Erythroblast (primary cell): ENCODE measurements around the gene ACTN2.

Source experiments
- DNase-seq, 2 experiments: peaks; one replicate each; lab custom pipeline; 2025; lab: John Stamatoyannopoulos, UW
- GATA1 ChIP-seq: IDR thresholded peaks from 2 replicates; pipeline ENCODE4 v1.6.1; 2011; ENCODE audit warnings: low read depth, mild to moderate bottlenecking, control low read depth, low read length, moderate library complexity
- POLR2A ChIP-seq: IDR thresholded peaks from 2 replicates; pipeline ENCODE4 v1.6.1; 2011; ENCODE audit warnings: mild to moderate bottlenecking, low read length

ACTN2 gene

GRCh38 chr1:236742421-236743160 lies 56.3 kb downstream of the ACTN2 start:
- peak; percentile 16 to 76 for DNase-seq

GRCh38 chr1:236744533-236744932 lies 58.2 kb downstream of the ACTN2 start:
- no peak for DNase-seq
- TF ChIP-seq POLR2A (no peak), GATA1 (no peak)

More at GRCh38 chr1:236742421-236743160, 56.3 kb downstream of the ACTN2 start:
- no peak for TF ChIP-seq GATA1
- no peak for TF ChIP-seq POLR2A

- no peak for DNase-seq
- TF ChIP-seq POLR2A, result no peak
- TF ChIP-seq GATA1, result no peak
Measured at GRCh38 chr1:236746785-236747184, 60.5 kb downstream of the ACTN2 start.

GRCh38 chr1:236747311-236747985 lies 61.1 kb downstream of the ACTN2 start:
- TF ChIP-seq GATA1 (no peak), POLR2A (no peak)
- DNase-seq, result no peak

GRCh38 chr1:236748268-236748870 lies 62.1 kb downstream of the ACTN2 start:
- DNase-seq, result no peak
- TF ChIP-seq POLR2A, result no peak
- no peak for TF ChIP-seq GATA1

GRCh38 chr1:236750928-236751327 lies 64.6 kb downstream of the ACTN2 start:
- TF ChIP-seq GATA1 (no peak), POLR2A (no peak)
- DNase-seq, result no peak

- TF ChIP-seq GATA1, result no peak
- TF ChIP-seq POLR2A, result no peak
- no peak for DNase-seq
Measured at GRCh38 chr1:236751385-236751784, 65.1 kb downstream of the ACTN2 start.

GRCh38 chr1:236751935-236752334 lies 65.6 kb downstream of the ACTN2 start:
- DNase-seq, result no peak
- TF ChIP-seq POLR2A (no peak), GATA1 (no peak)

- DNase-seq, result peak; percentile 19 to 37
- TF ChIP-seq POLR2A, result no peak
- no peak for TF ChIP-seq GATA1
Measured at GRCh38 chr1:236753516-236753915, 67.2 kb downstream of the ACTN2 start.

GRCh38 chr1:236753964-236754363 lies 67.7 kb downstream of the ACTN2 start:
- TF ChIP-seq GATA1, result no peak
- no peak for TF ChIP-seq POLR2A

GRCh38 chr1:236754525-236755210 lies 68.4 kb downstream of the ACTN2 start:
- TF ChIP-seq GATA1 (no peak), POLR2A (no peak)
- DNase-seq, result no peak

More at GRCh38 chr1:236753964-236754363, 67.7 kb downstream of the ACTN2 start:
- no peak for DNase-seq

- TF ChIP-seq POLR2A (no peak), GATA1 (no peak)
Measured at GRCh38 chr1:236757640-236758039, 71.3 kb downstream of the ACTN2 start.

GRCh38 chr1:236759252-236759859 lies 73.1 kb downstream of the ACTN2 start:
- DNase-seq, result peak; percentile 54 to 77
- TF ChIP-seq POLR2A (no peak), GATA1 (no peak)

More at GRCh38 chr1:236757640-236758039, 71.3 kb downstream of the ACTN2 start:
- DNase-seq, result no peak
